ENCODE data around the gene REXO1. TPM values are rescaled to one million over a fixed set of nuclear protein-coding genes. Genes with fewer than 3 reads are reported as not detected.

REXO1 gene
- polyA plus RNA-seq, 1 donor = 22.8 TPM

GRCh38 chr19:1766800-1767352 lies 81.4 kb downstream of the REXO1 start:
- DNase-seq (ENCODE audit: low read depth) = no peak

GRCh38 chr19:1765904-1766799 lies 82.1 kb downstream of the REXO1 start:
- DNase-seq (ENCODE audit: low read depth) = no peak

Other genes with a start within 250 kb of the REXO1 start
- gene UQCR11, start 243.0 kb downstream of the REXO1 start, polyA plus RNA-seq (ENCODE audit: insufficient read length) = 117 TPM
- gene TCF3, start 195.9 kb downstream of the REXO1 start, polyA plus RNA-seq (ENCODE audit: insufficient read length) = 124 TPM
- 0.04 TPM for gene ONECUT3, start 95.0 kb downstream of the REXO1 start, polyA plus RNA-seq (ENCODE audit: insufficient read length)
- gene ATP8B3, start 36.2 kb downstream of the REXO1 start, polyA plus RNA-seq (ENCODE audit: insufficient read length) = 0.51 TPM
- gene KLF16, start 15.1 kb upstream of the REXO1 start, polyA plus RNA-seq (ENCODE audit: insufficient read length) = 13.6 TPM
- 52.9 TPM for gene ABHD17A, start 37.0 kb upstream of the REXO1 start, polyA plus RNA-seq (ENCODE audit: insufficient read length)
- 2.4 TPM for gene ADAT3, start 56.9 kb upstream of the REXO1 start, polyA plus RNA-seq (ENCODE audit: insufficient read length)
- gene SCAMP4, start 56.9 kb upstream of the REXO1 start, polyA plus RNA-seq (ENCODE audit: insufficient read length) = 27.1 TPM
- 37.1 TPM for gene CSNK1G2, start 92.7 kb upstream of the REXO1 start, polyA plus RNA-seq (ENCODE audit: insufficient read length)
- gene BTBD2, start 167.2 kb upstream of the REXO1 start, polyA plus RNA-seq (ENCODE audit: insufficient read length) = 68.1 TPM
- gene MKNK2, start 202.8 kb upstream of the REXO1 start, polyA plus RNA-seq (ENCODE audit: insufficient read length) = 95.0 TPM
- 13.4 TPM for gene MOB3A, start 247.8 kb upstream of the REXO1 start, polyA plus RNA-seq (ENCODE audit: insufficient read length)
- gene IZUMO4, start 248.4 kb upstream of the REXO1 start, polyA plus RNA-seq (ENCODE audit: insufficient read length) = 1.1 TPM

Data from forelimb muscle (tissue), 1 donor.